ENCODE data around the gene TAF1A. TPM values are rescaled to one million over a fixed set of nuclear protein-coding genes. Genes with fewer than 3 reads are reported as not detected.

TAF1A gene
- total RNA-seq, 1 donor from 2014 or later, result 32.8 TPM

DNA sequence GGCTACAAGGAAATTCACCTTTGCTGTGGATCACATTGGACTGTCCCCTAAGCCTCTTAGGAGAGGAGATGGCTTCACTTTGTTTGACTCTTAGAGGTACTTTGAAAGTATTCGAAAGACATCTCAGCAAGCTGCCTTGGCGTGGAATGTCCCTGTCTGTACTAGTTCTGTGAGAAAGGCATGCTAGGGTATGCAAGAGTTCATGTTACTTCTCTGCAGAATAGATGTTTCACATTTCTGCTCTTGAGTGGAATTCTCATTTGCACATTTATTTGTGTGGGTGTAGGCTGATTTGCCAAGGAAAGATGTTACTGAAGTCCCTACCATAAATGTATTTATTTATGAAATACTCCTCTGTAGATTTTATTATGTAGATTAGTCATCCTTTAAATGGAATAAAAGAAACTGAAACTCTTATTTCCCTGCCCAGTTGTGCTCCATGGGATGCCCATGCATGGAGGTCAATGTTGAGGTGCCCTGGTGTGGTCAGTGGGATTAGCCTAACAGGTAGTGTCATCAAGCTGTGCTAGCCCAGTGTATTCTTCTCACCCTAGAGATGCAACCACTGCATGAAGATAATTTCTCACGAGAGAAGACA lies 42.0 kb upstream of the TAF1A start:
- no peaks in the 10 kb centered on the region for H3K27me3 ChIP-seq
- H3K27me3 Mint-ChIP-seq (ENCODE audit: insufficient read depth, low read depth), result no peaks in the 10 kb centered on the region
- H4K20me1 ChIP-seq (ENCODE audit: low read depth), result peaks cover 11% of the 10 kb centered on the region
- H3K9me3 Mint-ChIP-seq, result no peaks in the 10 kb centered on the region
- H3K79me2 ChIP-seq (ENCODE audit: low read depth), result peaks cover 7% of the 10 kb centered on the region
- no peak overlapping the region for H3K4me2 ChIP-seq
- no peak overlapping the region for H3K4me3 Mint-ChIP-seq
- H3K36me3 Mint-ChIP-seq, result peaks cover 32% of the 10 kb centered on the region
- no peak overlapping the region for H3K4me3 ChIP-seq
- no peak for DNase-seq (ENCODE audit: low spot score)
- no peak overlapping the region for H3K27ac Mint-ChIP-seq
- H3K4me1 ChIP-seq, result no peaks in the 10 kb centered on the region
- H2AFZ ChIP-seq (replicated peaks), result no peak overlapping the region
- H3K4me1 Mint-ChIP-seq, result no peaks in the 10 kb centered on the region
- H3K27ac ChIP-seq, result no peak overlapping the region
- H3K9ac ChIP-seq, result no peak overlapping the region
- TF ChIP-seq EZH2 (IDR thresholded peaks at IDR 0.05) (no peak), EZH2phosphoT487 (IDR thresholded peaks at IDR 0.05) (no peak)
- TF ChIP-seq, protein P1, sequence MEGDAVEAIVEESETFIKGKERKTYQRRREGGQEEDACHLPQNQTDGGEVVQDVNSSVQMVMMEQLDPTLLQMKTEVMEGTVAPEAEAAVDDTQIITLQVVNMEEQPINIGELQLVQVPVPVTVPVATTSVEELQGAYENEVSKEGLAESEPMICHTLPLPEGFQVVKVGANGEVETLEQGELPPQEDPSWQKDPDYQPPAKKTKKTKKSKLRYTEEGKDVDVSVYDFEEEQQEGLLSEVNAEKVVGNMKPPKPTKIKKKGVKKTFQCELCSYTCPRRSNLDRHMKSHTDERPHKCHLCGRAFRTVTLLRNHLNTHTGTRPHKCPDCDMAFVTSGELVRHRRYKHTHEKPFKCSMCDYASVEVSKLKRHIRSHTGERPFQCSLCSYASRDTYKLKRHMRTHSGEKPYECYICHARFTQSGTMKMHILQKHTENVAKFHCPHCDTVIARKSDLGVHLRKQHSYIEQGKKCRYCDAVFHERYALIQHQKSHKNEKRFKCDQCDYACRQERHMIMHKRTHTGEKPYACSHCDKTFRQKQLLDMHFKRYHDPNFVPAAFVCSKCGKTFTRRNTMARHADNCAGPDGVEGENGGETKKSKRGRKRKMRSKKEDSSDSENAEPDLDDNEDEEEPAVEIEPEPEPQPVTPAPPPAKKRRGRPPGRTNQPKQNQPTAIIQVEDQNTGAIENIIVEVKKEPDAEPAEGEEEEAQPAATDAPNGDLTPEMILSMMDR (IDR thresholded peaks at IDR 0.05), result no peak
- H3K36me3 ChIP-seq, result peaks cover 9% of the 10 kb centered on the region
- no peaks in the 10 kb centered on the region for H3K9me3 ChIP-seq (ENCODE audit: low read depth)
- peaks cover 7% of the 10 kb centered on the region for H3F3A ChIP-seq (ENCODE audit: low read depth)

DNA sequence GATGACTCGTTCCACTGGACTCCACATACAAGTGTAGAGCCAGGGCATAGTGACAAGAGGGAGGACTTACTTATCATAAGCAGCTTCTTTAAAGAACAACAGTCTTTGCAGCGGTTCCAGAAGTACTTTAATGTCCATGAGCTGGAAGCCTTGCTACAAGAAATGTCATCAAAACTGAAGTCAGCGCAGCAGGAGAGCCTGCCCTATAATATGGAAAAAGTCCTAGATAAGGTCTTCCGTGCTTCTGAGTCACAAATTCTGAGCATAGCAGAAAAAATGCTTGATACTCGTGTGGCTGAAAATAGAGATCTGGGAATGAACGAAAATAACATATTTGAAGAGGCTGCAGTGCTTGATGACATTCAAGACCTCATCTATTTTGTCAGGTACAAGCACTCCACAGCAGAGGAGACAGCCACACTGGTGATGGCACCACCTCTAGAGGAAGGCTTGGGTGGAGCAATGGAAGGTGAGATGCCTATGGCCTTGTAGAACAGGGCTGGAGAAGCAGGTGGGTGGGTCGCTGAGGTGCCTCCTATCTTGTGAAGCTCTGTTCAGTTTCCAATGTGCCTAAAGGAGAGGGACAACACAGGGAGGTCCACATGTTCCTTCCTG lies 40.3 kb upstream of the TAF1A start:
- no peak overlapping the region for H3K27ac ChIP-seq
- H3K36me3 ChIP-seq, result peaks cover 7% of the 10 kb centered on the region
- no peaks in the 10 kb centered on the region for H3K27me3 ChIP-seq
- peaks cover 5% of the 10 kb centered on the region for H3K79me2 ChIP-seq (ENCODE audit: low read depth)
- Mint-ChIP-seq H3K4me3 (no peak overlapping the region), H3K9me3 (no peaks in the 10 kb centered on the region), H3K4me1 (no peaks in the 10 kb centered on the region), H3K27me3 (ENCODE audit: insufficient read depth, low read depth) (no peaks in the 10 kb centered on the region), H3K27ac (no peak overlapping the region), H3K36me3 (peaks cover 31% of the 10 kb centered on the region)
- TF ChIP-seq EZH2phosphoT487 (IDR thresholded peaks at IDR 0.05) (no peak), EZH2 (IDR thresholded peaks at IDR 0.05) (no peak)
- TF ChIP-seq, protein P1 (IDR thresholded peaks at IDR 0.05), result no peak
- no peak for DNase-seq (ENCODE audit: low spot score)
- no peak overlapping the region for H3K4me3 ChIP-seq
- H2AFZ ChIP-seq (replicated peaks), result no peak overlapping the region
- H3K9me3 ChIP-seq (ENCODE audit: low read depth), result no peaks in the 10 kb centered on the region
- peaks cover 7% of the 10 kb centered on the region for H3F3A ChIP-seq (ENCODE audit: low read depth)
- H3K4me1 ChIP-seq, result no peaks in the 10 kb centered on the region
- H4K20me1 ChIP-seq (ENCODE audit: low read depth), result peaks cover 5% of the 10 kb centered on the region
- H3K4me2 ChIP-seq, result no peak overlapping the region
- H3K9ac ChIP-seq, result no peak overlapping the region

DNA sequence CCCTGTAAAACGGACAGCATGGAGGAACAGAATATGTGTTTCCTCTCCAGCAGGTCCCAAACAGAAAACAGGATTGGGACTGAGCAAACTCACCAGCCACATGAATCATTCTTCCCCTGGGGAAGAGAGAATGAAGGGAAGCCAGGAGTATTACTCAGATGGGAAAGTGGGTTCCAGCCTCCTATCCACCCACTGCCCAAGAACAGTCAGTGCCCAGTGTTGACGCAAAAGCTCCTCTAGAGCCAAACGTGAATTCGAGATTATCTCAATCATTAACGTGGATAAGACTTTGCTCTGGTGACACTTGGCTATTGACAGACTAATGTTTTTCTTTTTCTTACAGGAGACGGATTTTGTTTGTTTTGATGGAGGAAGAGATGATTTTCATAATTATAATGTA lies 37.5 kb upstream of the TAF1A start:
- no peaks in the 10 kb centered on the region for H3K4me1 Mint-ChIP-seq
- no peak for TF ChIP-seq EZH2phosphoT487 (IDR thresholded peaks at IDR 0.05)
- TF ChIP-seq EZH2 (IDR thresholded peaks at IDR 0.05), result no peak
- TF ChIP-seq, protein P1 (IDR thresholded peaks at IDR 0.05), result no peak
- no peak overlapping the region for H3K27ac Mint-ChIP-seq
- H3K36me3 Mint-ChIP-seq, result peaks cover 31% of the 10 kb centered on the region
- H3K4me1 ChIP-seq, result no peaks in the 10 kb centered on the region
- H3K36me3 ChIP-seq, result peaks cover 8% of the 10 kb centered on the region
- H3K9me3 Mint-ChIP-seq, result no peaks in the 10 kb centered on the region
- H4K20me1 ChIP-seq (ENCODE audit: low read depth), result no peaks in the 10 kb centered on the region
- H3K9ac ChIP-seq, result no peak overlapping the region
- H3K4me2 ChIP-seq, result no peak overlapping the region
- no peaks in the 10 kb centered on the region for H3K27me3 ChIP-seq
- H3K79me2 ChIP-seq (ENCODE audit: low read depth), result no peaks in the 10 kb centered on the region
- no peak overlapping the region for H2AFZ ChIP-seq (replicated peaks)
- no peak overlapping the region for H3K27ac ChIP-seq
- DNase-seq (ENCODE audit: low spot score), result no peak
- H3F3A ChIP-seq (ENCODE audit: low read depth), result no peaks in the 10 kb centered on the region
- no peaks in the 10 kb centered on the region for H3K9me3 ChIP-seq (ENCODE audit: low read depth)
- no peak overlapping the region for H3K4me3 Mint-ChIP-seq
- H3K27me3 Mint-ChIP-seq (ENCODE audit: insufficient read depth, low read depth), result no peaks in the 10 kb centered on the region
- H3K4me3 ChIP-seq, result no peak overlapping the region

Data from neural progenitor cell (in vitro differentiated cells).